ENCODE measurements around the gene TTLL4.

DNA sequence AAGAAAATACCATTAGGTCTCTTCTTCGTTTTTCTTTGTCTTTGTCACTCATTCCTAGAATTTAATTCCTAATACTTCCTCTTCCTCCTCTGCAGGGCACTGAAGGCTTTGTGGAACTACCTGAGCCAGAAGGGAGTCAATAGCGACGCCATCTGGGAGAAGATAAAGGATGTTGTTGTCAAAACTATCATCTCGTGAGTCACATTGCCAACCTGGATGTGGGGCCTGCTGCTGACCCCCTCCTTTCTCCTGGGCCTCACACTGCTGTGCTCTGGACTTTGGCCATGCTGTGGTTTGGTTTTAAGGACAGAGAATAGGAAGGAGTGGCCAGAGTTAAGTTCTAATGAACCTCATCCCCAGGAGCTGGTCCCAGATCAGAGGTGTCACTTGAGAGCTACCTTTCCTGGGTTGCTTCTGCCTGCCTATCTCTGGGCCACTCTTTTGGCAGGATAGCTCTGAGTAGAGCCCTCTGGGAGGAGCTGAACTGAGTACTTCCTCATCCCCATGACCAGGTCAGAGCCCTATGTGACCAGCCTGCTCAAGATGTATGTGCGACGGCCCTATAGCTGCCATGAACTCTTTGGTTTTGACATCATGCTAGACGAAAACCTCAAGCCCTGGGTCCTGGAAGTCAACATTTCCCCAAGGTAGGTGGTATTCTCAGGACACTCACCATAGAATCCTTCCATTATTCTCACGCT lies 38.3 kb downstream of the TTLL4 start:
- TF ChIP-seq CTCF (IDR thresholded peaks at IDR 0.05): no peak
- TF ChIP-seq EZH2 (IDR thresholded peaks at IDR 0.05; ENCODE audit: borderline replicate concordance, insufficient read depth, low read depth, low read length, poor library complexity, severe bottlenecking): no peak
